DMS79 (cell line): ENCODE results near the gene MLYCD.
"Not testable (repeated sequence)": the region's sequence is repeated elsewhere in the genome, so short reads cannot be mapped to it uniquely, and the experiment has no call there.

Experiments used
- DNase-seq: peaks from one replicate; lab custom pipeline; 2025; lab: John Stamatoyannopoulos, UW

The MLYCD gene

DNA sequence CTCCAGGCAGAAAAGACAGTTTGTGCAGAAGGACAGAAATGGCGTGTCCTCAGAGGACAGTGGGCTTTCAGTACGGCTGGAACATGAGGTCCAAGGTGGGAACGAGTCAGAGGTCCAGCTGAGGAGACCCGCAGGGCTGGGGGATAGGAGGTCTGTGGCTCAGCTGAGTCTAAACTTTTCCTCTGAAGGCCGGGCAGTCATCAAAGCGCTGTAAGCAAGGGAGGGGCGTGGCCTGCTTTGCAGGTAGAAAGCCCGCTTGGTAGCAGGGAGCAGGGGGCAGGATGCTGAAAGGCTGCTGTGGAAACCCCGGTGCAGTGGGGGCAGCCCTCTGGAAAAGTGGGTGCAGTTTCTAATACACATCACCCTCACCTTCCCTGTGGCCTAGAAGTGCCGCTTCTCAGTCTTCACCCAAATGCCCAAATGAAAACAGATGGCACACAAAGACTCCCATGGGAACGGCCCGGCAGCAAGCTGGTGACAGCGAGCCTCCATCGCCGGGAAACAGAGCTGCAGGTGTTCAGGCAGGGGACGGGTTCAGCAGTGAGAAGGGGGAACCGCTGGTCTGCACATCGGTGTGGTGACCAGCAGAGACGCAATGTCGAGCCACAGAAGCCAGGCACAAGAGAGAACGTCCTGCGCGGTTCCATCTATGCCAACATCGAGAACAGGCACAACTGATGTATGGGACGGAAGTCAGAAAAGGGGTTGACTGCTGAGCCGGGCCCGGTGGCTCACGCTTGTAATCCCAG, 41.9 kb downstream of the MLYCD start:
- DNase-seq: no peak

DNA sequence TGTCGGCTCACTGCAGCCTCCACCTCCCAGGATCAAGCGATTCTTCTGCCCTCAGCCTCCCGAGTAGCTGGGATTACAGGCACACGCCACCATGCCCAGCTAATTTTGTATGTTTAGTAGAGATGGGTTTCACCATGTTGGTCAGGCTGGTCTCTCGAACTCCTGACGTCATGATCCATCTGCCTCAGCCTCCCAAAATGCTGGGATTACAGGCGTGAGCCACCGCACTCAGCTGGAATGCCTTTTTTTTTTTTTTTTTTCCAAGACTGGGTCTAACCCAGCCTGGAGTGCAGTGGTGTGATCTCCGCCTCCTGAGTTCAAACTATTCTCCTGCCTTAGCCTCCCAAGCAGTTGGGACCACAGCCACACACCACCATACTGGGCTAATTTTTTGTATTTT, 42.6 kb downstream of the MLYCD start:
- not testable (repeated sequence) for DNase-seq

DNA sequence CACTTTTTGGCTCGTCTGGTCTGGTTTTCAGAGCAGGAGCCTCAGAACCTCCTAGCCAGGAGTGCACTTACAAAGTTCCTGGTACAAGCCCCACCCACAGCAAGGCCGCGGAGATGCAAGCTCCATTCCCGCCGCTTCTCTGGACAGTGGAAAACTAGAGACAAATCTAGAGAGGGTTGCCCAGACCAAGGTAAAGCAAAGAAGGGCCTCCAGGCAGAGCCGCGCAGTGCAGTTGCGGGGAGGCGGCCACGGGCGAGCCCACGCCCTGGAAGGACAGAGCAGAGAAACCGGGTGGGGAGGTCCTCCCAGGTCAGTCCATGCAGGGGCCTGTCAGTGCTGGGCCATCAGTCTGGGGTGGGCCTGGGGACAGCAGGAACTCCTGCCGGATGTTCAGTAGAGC, 43.2 kb downstream of the MLYCD start:
- DNase-seq: no peak

DNA sequence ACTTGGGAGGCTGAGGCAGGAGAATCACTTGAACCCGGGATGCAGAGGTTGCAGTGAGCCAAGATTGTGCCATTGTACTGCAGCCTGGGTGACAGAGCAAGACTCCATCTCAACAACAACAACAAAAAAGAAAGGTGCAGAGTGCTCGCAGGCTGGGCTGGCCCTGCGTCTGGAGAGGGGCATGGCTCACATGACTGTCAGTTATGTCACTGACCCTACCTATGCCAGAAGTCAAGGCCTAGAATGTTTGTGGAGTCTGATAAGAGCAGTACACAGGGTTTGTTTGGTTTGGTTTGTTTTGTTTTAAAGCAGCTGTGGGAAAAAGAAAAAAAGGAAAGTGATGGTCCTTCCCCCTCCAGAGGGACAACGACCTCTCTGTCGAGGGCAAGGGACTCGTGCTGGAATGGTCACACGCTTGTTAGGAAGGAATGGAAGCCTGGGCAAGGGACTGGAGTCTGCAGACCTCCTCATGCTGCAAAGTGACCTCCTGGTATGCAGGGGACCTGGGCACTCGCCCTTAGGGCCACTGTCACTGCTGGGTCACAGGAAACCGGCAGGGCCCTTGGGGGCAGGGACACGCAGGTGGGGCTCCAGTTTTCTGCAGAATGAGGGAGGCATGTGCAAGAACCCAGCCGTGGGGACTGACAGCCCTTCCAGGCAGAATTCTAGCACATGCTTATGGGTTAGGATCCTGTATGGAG, 44.0 kb downstream of the MLYCD start:
- no peak for DNase-seq

DNA sequence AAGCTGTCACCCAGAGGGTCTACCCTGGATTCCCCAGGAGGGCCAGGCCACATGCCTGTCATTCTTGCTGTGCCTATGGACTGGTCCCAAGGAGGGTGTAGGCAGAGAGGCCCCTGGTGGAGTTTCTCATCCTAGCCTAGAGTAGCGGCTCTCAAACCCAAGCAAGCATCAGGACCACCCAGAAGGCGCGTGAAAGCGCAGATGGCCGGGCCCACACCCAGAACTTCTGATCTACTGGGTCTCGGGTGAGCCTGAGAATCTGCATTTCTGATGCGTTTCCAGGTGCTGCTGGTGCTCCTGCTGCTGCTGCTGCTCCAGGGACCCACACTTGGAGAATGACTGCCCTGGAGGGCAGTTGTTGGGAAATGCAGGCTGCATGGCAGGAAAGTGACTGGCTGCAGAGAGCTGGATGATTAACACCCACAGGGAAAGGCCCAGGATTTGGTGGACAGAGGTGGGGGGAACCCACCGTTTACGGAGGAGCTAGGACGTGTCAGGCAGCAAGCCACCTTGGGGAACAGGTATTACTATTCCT, 44.7 kb downstream of the MLYCD start:
- no peak for DNase-seq

DNA sequence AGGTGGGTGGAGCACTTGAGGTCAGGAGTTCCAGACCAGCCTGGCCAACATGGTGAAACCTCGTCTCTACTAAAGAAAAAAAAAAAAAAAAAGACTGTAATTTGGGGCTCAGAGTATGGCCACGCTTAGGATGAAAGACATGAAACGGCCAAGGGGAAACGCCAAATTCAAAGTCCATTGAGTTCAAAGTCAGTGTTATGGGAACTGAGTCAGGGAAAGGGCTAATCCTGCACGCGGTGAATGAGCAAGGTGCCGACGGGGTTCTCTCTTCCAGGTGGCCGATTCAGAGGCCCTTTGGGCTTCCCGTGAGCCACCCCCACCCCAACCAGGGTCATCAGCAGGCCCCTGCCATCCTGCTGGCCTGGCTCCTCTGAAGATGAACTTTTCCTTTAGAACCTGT, 46.7 kb downstream of the MLYCD start:
- no peak for DNase-seq

DNA sequence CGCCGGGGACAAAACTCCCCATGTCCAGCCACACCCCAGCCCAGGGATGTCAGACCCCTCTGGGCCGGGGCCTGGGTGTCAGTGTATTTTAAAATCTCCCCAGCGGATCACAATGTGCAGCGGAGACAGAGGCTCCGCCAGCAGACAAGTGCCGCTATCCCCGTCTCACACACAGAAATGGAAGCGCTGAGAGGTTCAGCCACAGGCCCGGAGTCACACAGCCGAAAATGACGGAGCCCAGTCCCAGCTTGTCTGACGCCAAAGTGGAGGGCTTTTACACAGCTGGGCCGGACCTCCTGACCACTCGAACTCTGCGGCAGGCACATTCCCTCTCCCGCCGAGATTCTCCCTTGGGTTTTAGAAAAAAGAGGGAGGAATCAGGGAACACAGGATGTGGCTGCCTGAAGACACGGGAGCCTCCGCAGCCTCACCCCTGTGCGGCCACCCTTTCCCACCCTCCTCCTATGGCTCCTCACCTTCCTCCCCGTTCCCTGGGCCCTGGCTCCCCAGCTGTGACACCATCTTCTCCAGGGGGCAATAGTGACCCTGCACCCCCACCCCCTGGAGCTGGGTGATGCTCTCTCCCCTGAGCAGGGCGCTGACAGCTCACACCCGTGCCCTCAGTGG, 47.4 kb downstream of the MLYCD start:
- DNase-seq: no peak

DNA sequence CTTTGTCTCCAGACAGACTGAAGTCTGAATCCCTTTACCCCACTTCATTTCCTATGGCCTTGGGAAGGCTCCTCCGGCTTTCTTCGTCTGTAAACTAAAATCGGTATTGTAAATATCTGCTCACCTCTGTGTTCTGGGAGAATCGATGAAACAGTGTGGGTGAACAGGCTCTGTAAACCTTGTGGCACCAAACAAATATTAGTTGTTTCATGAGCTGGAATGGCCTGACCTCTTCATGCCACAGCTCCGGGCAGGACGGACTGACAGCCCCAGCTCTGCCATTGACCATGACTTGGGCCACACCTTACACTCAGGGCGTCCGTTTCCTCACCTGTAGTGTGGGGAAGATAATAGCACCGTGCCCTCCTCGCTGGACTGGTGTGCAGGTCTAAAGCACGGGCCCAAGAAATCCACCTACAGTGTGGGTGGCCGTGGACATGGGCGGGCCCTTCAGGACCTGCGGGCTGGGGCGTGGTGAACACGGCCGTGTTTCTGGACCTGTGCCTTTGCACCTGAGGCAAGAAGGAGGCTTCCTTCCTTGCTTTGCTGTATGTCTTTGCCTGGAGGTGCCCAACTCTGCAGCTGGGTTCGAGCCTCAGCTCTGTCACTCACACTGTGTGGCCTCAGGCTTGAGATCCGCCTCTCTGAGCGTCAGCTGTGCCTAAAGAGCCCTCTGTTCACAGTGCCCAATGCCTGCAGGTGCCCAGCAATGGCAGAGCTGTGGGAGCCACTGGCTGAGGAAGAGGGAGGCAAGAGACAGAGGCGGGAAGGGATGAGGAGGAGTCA, 48.1 kb downstream of the MLYCD start:
- DNase-seq: no peak

DNA sequence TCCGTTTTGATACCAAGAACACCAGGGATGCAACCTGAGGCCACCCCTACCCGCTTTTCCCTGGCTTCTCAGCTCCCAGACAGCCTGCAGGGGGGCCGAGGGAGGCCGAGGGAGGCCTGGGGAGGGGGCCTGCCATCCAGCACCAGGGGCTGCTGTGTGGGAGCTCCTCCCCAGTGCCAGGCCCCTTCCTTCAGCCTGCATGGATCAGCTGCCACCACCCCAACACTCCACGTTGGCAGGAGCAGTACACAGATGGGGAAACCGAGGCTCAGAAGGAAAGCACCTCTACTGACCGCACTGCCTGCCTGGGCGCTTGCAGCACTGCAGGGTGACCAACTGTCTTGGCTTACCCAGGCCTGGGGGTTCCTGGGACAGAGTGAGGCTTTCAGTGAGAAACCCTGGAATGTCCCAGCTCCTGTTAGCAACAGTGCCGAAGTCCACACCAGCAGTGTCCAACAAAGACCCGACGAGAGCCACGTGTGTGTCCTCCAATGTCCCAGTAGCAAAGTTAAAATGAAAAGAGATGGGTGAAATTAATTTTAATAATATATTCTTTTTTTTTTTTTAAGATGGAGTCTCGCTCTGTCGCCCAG, 48.8 kb downstream of the MLYCD start:
- no peak for DNase-seq

DNA sequence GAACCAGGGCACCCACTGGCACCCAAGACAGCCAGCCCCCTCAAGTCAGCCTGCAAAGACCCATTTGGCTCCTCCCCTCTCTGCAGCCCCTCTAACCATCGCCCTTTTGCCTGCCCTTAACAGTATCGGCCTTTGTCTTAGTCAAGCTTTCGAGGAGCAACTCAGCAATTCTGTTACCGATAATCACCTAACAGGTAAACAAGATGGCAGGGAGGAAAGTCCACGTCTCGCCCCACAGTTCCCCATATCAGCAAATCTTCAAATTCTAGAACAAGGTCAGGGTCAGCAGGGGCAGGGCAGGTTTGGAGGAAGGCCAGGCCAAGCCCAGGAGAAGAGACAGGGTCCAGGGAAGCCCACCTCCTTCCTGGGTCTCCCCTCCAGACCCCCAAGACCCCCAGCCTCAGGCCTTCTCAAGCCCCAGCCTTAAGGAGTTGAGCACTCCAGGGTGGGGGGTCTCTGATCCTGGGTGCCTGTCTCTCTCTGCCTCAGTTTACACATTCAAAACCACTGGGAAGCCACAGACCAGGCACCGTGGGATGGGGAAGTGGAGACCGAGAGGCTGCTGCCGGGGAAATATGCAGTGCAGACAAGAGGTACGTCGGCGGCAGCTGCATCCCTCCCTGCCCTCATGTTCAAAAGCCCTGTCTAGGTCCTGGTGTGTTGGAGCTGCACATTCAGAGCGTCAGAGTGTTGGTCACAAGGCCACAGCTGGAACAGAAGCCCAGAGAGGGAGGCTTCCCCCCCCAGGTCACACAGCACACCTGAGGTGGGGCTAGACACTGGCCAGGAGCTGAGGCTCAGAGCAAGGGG, 50.2 kb downstream of the MLYCD start:
- no peak for DNase-seq

DNA sequence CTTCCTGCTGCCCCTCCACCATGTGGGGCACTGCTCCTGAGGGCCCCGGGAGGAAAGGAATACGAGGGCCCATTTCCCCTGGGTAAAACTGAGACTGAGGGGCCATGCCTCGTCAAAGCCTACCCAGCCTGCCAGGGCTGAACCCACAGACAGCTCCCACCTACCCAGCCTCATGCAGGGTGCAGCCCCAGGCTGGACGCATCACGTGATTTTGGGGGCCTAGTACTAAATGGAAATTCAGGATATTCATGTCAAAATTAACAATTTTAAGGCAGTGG, 50.7 kb downstream of the MLYCD start:
- no peak for DNase-seq

DNA sequence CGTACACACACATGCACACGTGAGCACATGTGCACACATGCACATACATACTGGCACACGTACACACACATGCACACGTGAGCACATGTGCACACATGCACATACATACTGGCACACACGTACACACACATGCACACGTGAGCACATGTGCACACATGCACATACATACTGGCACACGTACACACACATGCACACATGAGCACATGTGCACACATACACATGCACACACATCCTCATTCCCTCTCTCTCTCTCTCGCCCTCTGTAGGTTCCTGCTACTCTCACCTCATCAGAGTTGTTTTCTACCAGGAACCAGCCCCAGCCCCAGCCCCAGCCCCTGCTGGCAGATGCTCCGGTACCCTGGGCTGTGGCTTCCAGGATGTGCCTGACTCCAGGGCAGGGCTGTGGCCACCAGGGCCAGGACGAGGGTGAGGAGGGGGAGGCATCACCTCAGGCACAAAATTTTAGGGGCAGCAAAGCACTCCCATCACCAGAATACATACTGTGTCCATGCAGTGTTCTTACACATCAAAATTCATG, 52.0 kb downstream of the MLYCD start:
- not testable (repeated sequence) for DNase-seq

DNA sequence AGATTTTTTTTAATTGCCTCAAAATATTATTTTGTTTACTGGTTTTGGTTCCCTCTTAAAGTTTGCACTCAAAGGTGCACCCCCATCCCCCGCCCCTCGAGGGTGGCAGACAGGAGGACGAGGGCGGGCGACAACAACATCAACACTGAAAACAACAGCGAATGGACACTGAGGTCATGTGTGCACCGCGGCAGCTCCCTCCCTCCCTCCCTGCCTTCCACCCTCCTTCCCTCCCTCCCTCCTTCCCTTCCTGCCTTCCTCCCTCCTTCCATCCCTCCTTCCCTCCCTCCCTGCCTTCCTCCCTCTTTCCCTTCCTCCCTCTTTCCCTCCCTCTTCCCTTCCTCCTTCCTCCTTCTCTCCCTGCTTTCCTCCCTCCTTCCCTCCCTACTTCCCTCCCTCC, 52.6 kb downstream of the MLYCD start:
- DNase-seq: no peak

DNA sequence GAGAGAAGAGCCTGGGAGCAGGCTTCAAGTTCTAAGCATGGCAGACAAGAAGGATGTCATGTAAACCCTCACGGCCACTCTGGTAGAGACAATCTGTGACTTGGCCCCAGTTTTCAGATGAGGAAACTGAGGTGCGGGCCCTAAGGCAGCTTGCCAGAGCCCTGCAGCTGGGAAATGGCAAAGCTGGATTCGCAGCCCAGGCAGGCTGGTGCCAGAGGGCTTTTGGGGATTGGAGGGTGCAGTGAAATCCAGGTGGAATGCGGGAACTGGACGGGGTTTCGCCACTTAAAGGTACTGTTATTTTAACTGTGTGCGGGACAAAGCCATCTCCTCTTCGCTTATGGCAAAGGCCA, 53.6 kb downstream of the MLYCD start:
- DNase-seq: no peak

DNA sequence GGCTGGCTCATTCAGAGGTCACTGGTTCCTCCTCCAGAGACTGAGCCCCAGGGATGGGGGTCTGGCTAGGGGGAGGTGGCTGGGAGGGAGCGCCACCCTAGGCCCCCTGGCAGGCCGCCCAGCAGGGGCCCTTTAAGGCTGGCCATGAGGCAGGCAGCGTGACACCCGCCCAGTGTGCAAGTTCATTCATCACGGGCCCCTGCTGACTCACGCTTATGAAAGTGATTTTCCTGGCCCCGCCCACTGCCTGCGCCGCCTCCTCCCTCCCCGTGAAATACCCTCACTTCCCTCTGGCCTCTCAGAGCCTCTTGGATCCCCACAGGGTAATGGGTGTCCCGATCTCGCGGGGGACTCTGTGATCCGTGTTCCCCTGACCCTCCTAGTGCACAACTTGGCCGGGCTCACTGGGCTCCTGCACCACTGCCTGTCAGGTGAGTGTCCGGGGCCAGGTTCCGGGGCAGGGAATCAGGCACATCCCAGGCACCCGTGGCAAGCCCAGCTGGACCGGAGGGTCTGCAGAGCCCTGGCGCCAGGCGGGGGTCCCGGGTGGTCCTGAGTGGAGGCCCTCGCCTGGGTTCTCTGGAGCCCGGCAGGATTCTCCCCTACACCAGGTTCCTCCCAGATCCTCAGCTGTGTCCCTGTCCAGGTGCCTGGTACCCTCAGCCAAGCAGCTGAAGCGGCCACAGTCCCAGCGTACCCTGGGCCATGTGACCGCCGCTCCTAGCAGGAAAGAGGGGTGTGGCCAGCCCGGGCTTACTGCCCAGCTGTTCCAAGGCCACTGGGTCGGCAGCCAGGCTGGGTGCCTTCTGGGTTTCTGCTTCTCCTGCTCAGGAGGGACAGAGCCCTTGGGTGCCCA, 54.3 kb downstream of the MLYCD start, which contains the start of gene OSGIN1:
Gene OSGIN1, plus strand, starts transcription at position 301 of the 856 bp plus-strand sequence. CDS start 4,432 bp downstream, outside the sequence.
- DNase-seq: no peak

DNA sequence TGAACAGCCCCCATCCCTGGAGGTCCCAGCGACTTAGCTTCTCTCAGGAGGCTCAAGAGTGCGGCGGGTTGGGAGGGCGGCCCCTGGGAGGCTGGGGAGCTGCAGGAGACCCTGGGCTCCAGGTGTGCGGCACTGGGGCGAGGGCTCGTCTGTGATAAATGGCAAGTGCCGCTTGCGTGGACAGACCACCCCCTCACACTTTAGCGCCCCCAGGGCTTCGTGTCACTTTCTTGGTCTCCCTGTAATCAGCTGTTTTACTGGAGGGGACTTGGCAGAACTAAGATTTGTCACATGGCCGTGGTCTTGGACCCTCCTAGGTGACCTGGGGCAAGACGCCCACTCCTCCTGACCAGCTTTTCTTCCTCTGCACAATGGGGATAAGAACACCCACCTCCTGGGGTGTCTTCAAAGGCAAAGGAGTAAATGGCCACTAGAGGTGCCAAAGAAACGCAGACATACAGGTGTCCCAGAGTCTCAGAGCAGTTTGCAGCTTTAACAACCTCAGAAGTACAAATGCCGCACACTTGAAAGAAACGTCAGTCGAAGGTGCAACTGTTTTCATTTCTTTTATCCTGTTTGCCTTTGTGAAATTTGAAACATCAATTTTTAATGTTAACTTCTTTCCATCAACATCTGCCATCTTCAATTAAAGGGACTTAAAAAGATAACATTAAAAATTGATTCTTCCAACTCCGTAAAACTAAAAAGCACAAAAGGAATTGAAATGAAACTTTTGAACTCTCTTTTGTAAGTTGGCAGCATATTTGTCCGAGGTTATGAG, 55.1 kb downstream of the MLYCD start:
- no peak for DNase-seq

DNA sequence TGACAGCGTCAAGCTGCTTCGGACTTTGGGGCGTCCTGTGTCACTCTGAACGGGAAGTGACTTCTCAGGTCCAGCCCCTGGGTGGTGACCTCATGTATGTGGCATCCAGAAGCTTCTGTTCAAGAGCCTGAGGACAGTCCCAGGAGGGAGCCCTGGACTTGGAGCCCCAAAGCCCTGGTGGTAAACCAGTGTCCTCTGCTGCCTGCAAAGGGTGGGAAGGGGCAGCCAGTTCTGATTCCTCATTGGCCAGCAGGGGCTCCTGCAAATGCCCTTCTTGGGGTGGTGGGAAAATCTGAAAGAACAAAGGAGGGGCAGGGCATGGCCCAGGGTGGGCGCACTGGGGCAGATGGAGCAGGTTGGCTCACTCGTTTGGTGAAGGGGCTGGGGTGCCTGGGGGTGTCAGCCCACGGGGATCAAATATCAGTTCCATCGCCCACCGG, 55.7 kb downstream of the MLYCD start:
- no peak for DNase-seq

DNA sequence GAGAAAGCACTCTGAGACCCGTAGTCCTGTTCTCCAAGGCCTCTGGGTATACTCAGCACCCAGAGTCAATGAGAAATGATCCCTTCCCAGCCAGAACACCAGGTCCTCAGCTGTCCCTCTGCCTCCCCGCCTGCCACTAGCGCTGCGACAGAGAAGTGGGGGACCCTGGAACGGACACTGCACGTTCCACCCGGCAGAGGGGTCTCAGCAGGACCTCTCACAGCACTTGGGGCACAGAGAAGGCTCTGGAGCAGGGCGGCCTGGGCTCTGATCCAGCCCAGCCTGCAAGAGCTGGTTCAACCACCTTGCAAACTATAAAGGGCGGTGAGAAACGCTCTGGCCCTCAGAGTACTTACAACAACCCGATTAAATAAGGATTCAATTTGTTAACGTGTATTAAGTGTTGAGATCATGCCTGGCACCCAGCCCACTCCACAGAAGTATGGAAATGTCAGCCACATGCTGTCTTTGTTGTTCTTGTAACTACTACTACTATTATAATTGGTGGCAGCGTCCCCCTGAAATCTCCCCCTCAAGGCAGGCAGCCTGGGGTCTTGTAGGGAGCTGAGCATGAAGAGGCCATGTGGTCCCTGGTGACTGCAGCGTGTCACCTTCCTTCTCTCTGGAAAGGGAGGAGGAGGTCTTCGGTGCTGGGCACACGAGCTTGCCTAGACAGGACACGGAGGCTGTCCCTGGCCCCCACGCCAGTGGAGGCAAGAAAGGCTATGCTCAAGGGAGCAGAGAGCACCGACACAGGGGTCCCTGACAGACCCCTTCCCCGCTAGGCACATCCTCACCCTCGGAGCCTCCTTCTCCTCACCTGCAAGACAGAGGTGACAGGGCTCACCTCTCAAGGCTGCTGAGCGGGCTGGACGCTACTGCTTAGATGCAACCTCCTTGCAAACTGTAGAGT, 56.6 kb downstream of the MLYCD start:
- DNase-seq: no peak
